MM.1S (cell line): Measurements from ENCODE around the gene MPL.

Experiments
- DNase-seq: peaks from one replicate; pipeline ENCODE4 v3.0.0-alpha.2; 2015
- H2AFZ ChIP-seq: fragments of 300-600 bp; sonication (generic); 2 replicates; pipeline ENCODE4 v1.6.0; 2016; ENCODE audit warnings: antibody characterized with exemption, low read length
- H3F3A ChIP-seq: fragments of 300-600 bp; sonication (generic); 2 replicates; pipeline ENCODE4 v1.6.1; 2016; ENCODE audit warnings: mild to moderate bottlenecking, antibody characterized with exemption, low read length, moderate library complexity, mixed read lengths; ENCODE audit not compliant: insufficient read depth
- H3K27ac ChIP-seq: fragments of 300-600 bp; sonication (generic); 2 replicates; pipeline ENCODE4 v1.5.1; 2016; ENCODE audit warnings: mild to moderate bottlenecking, low read length
- H3K27me3 ChIP-seq: fragments of 300-600 bp; sonication (generic); replicated peaks from 2 replicates; pipeline ENCODE4 v1.6.0; 2016; ENCODE audit warnings: low read length; ENCODE audit not compliant: insufficient read depth
- H3K36me3 ChIP-seq: fragments of 300-600 bp; sonication (generic); replicated peaks from 2 replicates; pipeline ENCODE4 v1.6.1; 2016; ENCODE audit warnings: mild to moderate bottlenecking, low read length, mixed read lengths; ENCODE audit not compliant: insufficient read depth
- H3K4me1 ChIP-seq: fragments of 300-600 bp; sonication (generic); 2 replicates; pipeline ENCODE4 v1.6.1; 2016; ENCODE audit warnings: low read length, mixed read lengths
- H3K4me2 ChIP-seq: fragments of 300-600 bp; sonication (generic); 2 replicates; pipeline ENCODE4 v1.6.0; 2016; ENCODE audit warnings: low read depth, low read length
- H3K4me3 ChIP-seq: fragments of 300-600 bp; sonication (generic); 2 replicates; pipeline ENCODE4 v1.5.1; 2016; ENCODE audit warnings: low read length, mixed read lengths
- H3K79me2 ChIP-seq: fragments of 300-600 bp; sonication (generic); 2 replicates; pipeline ENCODE4 v1.6.1; 2016; ENCODE audit warnings: mixed run types, low read length, mixed read lengths
- H3K9ac ChIP-seq: fragments of 300-600 bp; sonication (generic); 2 replicates; pipeline ENCODE4 v1.6.1; 2016; ENCODE audit warnings: low read length, mixed read lengths
- H3K9me2 ChIP-seq: fragments of 300-600 bp; sonication (generic); replicated peaks from 2 replicates; pipeline ENCODE4 v1.6.1; 2016; ENCODE audit warnings: mild to moderate bottlenecking, low read length, mixed read lengths; ENCODE audit not compliant: insufficient read depth
- H3K9me3 ChIP-seq: fragments of 300-600 bp; sonication (generic); replicated peaks from 2 replicates; pipeline ENCODE4 v1.6.1; 2016; ENCODE audit warnings: mild to moderate bottlenecking, low read length, mixed read lengths; ENCODE audit not compliant: insufficient read depth
- H4K20me1 ChIP-seq: fragments of 300-600 bp; sonication (generic); 2 replicates; pipeline ENCODE4 v1.6.1; 2016; ENCODE audit warnings: mild to moderate bottlenecking, low read length, moderate library complexity, mixed read lengths; ENCODE audit not compliant: insufficient read depth
- CTCF ChIP-seq: fragments of 300-600 bp; sonication (generic); IDR thresholded peaks from 2 replicates; pipeline ENCODE4 v1.5.1; 2016; ENCODE audit warnings: antibody characterized with exemption, low read length, mixed read lengths
- EZH2 ChIP-seq: fragments of 300-600 bp; sonication (generic); optimal IDR thresholded peaks from 2 replicates; pipeline ENCODE3; 2017; ENCODE audit warnings: low read depth, mild to moderate bottlenecking, antibody characterized with exemption, low read length, mixed read lengths
- EZH2phosphoT487 ChIP-seq: fragments of 300-600 bp; sonication (generic); IDR thresholded peaks from 2 replicates; pipeline ENCODE4 v1.6.1; 2018; ENCODE audit warnings: antibody characterized with exemption, low read length

The MPL gene

GRCh38 chr1:43340559-43340958, 2.9 kb downstream of the MPL start:
- H3K9ac ChIP-seq, result no peak overlapping the region

GRCh38 chr1:43344267-43344850, 6.7 kb downstream of the MPL start:
- no peak overlapping the region for H3K4me3 ChIP-seq
- no peak overlapping the region for H2AFZ ChIP-seq
- TF ChIP-seq EZH2, result no peak
- no peak for TF ChIP-seq CTCF
- TF ChIP-seq EZH2phosphoT487, result no peak
- no peak overlapping the region for H3K9ac ChIP-seq
- no peaks in the 10 kb centered on the region for H4K20me1 ChIP-seq
- H3K27me3 ChIP-seq, result peaks cover 12% of the 10 kb centered on the region; the same call in 1 of the 2 replicates
- no peak for DNase-seq
- no peaks in the 10 kb centered on the region for H3K36me3 ChIP-seq
- H3K79me2 ChIP-seq, result no peaks in the 10 kb centered on the region
- H3F3A ChIP-seq, result no peaks in the 10 kb centered on the region; the same call in 1 of the 2 replicates
- no peak overlapping the region for H3K4me2 ChIP-seq
- H3K27ac ChIP-seq, result no peak overlapping the region
- no peaks in the 10 kb centered on the region for H3K9me3 ChIP-seq
- no peaks in the 10 kb centered on the region; the same call in 1 of the 2 replicates for H3K4me1 ChIP-seq
- H3K9me2 ChIP-seq, result no peaks in the 10 kb centered on the region

More at GRCh38 chr1:43340559-43340958, 2.9 kb downstream of the MPL start:
- no peaks in the 10 kb centered on the region for H3K4me1 ChIP-seq
- H3F3A ChIP-seq, result no peaks in the 10 kb centered on the region
- H3K9me3 ChIP-seq, result no peaks in the 10 kb centered on the region
- no peak overlapping the region for H3K4me3 ChIP-seq
- TF ChIP-seq CTCF, result no peak
- no peak for TF ChIP-seq EZH2
- no peak for TF ChIP-seq EZH2phosphoT487
- H3K27me3 ChIP-seq, result peaks cover 6% of the 10 kb centered on the region; the same call in 1 of the 2 replicates
- H2AFZ ChIP-seq, result no peak overlapping the region
- H3K4me2 ChIP-seq, result no peak overlapping the region
- H3K79me2 ChIP-seq, result no peaks in the 10 kb centered on the region
- no peaks in the 10 kb centered on the region for H3K36me3 ChIP-seq
- H3K27ac ChIP-seq, result no peak overlapping the region
- no peaks in the 10 kb centered on the region for H4K20me1 ChIP-seq
- no peaks in the 10 kb centered on the region for H3K9me2 ChIP-seq
- no peak for DNase-seq

GRCh38 chr1:43345120-43345519, 7.5 kb downstream of the MPL start:
- Histone ChIP-seq H3K27ac (no peak overlapping the region), H4K20me1 (no peaks in the 10 kb centered on the region), H3K4me3 (no peak overlapping the region), H3K9me2 (no peaks in the 10 kb centered on the region), H3K4me1 (peaks cover 7% of the 10 kb centered on the region), H3K79me2 (no peaks in the 10 kb centered on the region), H3F3A (peaks cover 7% of the 10 kb centered on the region), H3K4me2 (no peak overlapping the region), H3K27me3 (peaks cover 12% of the 10 kb centered on the region; the same call in 1 of the 2 replicates), H2AFZ (no peak overlapping the region), H3K9me3 (no peaks in the 10 kb centered on the region), H3K9ac (no peak overlapping the region), H3K36me3 (no peaks in the 10 kb centered on the region)
- TF ChIP-seq EZH2phosphoT487 (no peak), CTCF (no peak), EZH2 (no peak)
- DNase-seq, result no peak
